Right renal cortex interstitium (tissue), 3 donors: Measurements from ENCODE around the gene AADAC. TPM values are rescaled to one million over a fixed set of nuclear protein-coding genes. Genes with fewer than 3 reads are reported as not detected.
A peak's percentile ranks its signal among the peaks of the same experiment; 100 is the strongest.
"Not testable (repeated sequence)": the region's sequence is repeated elsewhere in the genome, so short reads cannot be mapped to it uniquely, and the experiment has no call there.

Experiments used
- DNase-seq, 3 donors: peaks; one replicate each; pipeline ENCODE4 v3.0.0-alpha.2; 2013; ENCODE audit warnings: low read depth in 3 of 3, low spot score in 2 of 3
- polyA plus RNA-seq, 3 donors: library from polyadenylated mRNA; unstranded; fragments of 120-200 nt; gene quantifications; one replicate each; pipeline ENCODE4 v1.2.1, GENCODE V29; 2013; ENCODE audit not compliant: insufficient read length in 3 of 3

The AADAC gene
- polyA plus RNA-seq, 3 donors = 0.24 TPM; not detected in 2

GRCh38 chr3:151795276-151795675, 18.6 kb upstream of the AADAC start:
- no peak for DNase-seq

DNA sequence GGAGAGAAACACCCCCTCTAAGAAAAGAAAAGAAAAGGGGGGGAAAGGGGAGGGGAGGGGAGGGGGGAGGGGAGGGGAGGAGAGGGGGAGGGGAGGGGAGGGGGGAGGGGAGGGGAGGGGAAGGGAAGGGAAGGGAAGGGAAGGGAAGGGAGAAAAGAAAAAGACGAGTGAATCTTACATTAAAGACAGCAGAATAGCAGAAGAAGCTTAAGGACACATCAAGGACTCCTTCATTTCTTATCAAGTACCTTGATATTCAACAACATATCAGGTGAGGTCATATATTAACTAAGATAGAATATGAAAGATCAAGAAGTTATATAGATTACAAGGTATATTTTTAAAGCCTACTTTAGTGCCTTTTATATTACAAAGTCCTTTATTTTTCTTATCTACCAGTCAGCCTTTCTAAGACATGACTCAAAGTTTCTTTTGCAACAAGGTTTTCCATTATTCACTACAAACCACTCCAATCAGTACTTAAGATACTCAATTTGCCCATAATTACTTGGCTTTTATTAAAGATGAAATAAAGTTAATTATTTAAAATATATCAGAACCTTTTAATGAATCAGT, 17.7 kb upstream of the AADAC start:
- no peak for DNase-seq

DNA sequence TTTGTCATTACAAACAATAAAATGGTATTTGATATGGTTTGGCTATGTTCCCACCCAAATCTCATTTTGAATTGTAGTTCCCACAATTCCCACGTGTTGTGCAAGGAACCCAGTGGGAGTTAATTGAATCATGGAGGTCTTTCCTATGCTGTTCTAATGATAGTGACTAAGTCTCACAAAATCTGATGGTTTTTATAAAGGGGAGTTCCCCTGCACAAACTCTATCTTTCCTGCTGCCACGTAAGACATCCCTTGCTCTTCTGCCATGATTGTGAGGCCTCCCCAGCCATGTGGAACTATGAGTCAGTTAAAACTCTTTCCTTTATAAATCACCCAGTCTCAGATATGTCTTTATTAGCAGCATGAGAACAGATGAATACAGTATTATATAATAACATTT, 15.4 kb upstream of the AADAC start:
- DNase-seq = no peak

DNA sequence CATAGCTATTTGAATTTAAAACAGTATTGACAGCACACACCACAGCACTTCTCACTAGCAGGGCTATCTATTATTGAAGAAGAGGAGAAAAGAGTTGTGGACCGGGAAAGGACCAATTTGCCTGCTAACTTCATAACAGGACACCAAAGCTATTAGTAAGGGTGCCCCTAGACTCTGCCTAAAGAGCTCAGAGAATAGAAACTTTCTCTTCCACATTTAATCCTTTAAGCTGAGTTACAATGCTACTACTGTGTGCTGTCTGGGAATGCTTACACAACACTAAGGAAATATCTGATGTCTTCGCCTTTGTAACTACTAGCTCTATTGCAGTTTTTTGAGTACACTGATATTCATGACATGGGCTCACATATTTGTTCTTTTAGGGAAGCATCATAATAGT, 13.5 kb upstream of the AADAC start:
- no peak for DNase-seq

DNA sequence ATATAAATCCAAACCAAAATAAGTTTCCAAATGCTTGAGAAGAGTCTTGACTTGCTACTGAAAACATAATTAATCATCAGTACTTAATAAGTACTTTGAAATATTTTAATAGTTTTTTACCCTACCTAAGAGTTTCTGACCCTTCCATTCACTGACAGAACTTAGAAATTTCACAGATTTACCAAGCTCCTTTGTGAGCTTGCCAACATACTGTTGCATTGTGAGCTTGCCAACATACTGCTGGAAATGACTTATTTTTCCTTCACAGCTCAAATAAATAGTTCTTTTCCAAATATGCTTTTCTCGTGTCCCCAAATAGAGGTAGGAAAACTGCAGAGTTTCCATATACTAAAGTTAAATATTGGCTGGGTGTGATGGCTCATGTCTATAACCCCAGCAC, 9.6 kb upstream of the AADAC start:
- no peak for DNase-seq

GRCh38 chr3:151806838-151807237, 7.1 kb upstream of the AADAC start:
- no peak for DNase-seq

GRCh38 chr3:151808926-151809325, 5.0 kb upstream of the AADAC start:
- not testable (repeated sequence) for DNase-seq

DNA sequence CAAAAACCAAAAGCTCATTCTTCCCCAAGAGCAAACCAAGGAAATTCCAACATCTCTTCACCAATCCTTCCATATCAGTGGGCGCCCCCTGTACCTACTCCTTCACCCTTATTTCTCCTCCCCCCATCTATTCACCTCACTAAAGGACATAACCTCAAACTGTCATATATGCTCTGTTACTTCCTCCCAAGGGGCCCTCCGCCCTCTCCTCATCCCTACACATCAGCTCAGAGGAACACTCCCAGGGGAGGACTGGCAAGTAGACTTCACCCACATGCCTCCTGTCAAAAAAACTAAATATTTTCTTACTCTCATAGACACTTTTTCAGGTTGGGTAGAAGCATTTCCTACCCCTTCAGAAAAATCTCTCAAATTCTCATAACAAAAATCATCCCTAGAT, 2.4 kb upstream of the AADAC start:
- DNase-seq = no peak

- DNase-seq = no peak
Measured at GRCh38 chr3:151814588-151814987, 672 bp downstream of the AADAC start.

GRCh38 chr3:151816091-151816604, 2.2 kb downstream of the AADAC start:
- DNase-seq = peak; percentile 21 to 54 (median 23)

GRCh38 chr3:151817473-151817872, 3.6 kb downstream of the AADAC start:
- DNase-seq = no peak

DNA sequence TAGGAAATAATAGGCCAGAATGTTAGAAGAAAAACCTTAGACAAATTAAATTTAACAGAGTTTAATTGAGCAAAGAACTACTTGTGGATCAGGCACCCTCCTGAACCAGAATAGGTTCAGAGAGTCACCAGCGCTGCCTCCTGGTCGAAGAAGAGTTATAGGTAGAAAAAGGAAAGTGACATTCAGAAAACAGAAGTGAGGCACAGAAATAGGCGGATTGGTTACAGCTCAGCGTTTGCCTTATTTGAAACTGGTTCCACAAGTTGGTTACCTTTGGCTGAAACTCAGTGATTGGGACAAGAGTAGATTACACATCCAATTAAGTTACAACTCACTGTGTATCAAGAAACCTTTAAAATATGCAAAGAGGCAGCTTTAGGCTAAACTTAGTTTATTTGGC, 4.4 kb downstream of the AADAC start:
- DNase-seq = no peak

DNA sequence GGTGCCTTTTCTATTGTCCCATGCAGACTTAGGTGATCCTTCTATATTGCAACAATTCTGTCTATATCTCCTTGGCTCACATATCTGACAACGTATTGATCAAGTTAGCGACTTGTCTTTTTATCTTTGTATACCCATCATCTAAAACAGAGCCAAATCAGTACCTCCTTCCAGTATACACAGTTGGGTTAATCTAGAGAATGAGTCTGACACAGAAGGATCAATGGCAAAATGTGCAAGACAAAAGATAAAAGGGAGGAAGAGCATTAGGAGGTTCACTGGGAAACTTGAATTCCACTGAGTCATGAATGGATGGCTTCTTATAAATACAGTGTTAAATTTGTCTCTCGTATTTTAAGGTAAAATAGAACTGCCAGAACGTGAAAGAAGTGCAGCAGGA, 6.0 kb downstream of the AADAC start:
- DNase-seq = no peak

- DNase-seq = no peak
Measured at GRCh38 chr3:151827816-151828215, 13.9 kb downstream of the AADAC start.

DNA sequence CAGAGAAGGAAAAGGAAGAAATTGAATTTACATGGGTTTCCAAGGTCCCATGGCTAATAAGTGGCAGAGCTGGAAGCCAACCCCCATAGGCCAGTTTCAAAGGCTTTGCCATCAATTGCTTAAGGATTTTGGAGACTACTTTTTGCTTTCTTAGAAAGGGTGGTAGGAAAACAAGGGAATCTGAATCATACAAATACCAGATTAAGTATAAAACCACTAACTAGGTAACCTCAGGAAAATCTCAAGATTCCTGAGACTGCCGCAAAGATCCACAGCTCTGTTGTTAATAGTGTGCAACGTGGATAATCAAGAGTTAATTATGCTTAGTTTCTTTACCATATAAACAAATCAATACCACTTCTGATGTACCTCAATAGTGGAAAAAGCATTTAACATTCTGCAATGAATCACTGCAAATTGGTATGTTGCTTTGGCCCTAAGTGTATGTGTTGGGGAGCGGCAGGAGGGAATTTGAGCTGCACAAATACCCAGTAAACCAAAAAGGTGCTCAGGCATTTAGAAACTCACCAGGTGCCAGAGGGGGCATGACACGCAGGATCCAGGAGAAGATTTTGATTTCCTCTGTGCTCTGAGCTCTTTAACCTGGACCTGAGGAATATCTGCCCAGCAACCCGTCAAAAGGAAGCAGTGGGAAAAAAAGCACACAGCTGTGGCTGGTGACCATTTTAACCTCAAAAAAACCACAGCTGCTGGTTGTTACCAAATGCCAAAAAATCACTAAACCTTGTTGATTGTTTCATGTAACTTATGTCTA, 22.0 kb downstream of the AADAC start:
- no peak for DNase-seq

DNA sequence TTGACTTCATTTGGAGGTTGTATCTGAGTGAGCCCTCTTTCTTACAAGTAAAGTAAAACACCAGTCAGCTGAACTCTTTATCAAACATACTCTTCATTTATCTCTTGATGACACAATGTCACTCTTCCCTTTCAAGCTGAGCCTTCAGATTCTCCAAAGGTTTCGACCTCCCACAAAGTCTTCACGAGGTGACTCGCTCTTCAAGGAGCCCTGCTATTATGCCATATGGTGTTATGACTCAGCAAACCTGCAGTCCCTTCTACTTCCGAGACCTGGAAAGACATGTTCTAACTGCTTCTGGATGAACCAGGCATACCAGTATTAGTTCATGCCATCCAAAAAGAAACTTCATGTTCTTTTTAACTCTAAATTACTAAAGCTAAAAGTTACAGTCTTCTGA, 23.1 kb downstream of the AADAC start:
- DNase-seq = no peak

GRCh38 chr3:151838574-151839312, 24.8 kb downstream of the AADAC start:
- peak; percentile 45 to 68 (median 60) for DNase-seq

DNA sequence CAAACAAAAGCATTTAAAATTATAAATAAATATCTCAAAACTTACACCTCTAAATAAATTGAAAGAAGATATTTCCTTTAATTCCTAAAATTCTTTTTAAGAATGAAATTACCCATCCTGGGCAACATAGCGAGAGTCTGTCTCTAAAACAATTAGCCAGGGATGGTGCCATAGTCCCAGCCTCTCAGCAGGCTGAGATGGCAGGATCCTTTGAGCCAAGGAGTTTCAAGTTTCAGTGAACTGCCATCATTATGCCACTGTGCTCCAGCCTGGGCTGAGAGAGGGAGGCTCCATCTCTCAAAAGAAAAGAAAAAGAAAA, 25.4 kb downstream of the AADAC start:
- no peak for DNase-seq

DNA sequence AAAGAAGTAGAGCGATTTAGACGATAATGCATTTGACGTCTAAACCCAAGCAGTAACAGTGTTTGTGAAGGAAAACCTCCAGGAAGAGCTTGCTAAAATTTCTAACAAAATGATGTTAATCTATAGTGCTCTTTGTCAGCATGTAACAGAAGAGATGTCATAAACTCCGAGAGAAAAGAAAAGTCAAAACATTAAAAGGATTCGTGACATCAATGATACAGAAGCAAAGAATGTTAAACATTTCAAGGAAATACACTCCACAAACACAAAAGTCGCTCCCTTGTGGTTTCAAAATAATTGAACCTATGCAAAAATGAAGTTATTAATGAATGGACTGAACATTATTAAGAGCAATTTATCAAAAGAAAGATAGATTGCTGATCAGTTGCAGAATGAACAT, 27.9 kb downstream of the AADAC start:
- no peak for DNase-seq

GRCh38 chr3:151843275-151843674, 29.4 kb downstream of the AADAC start:
- no peak for DNase-seq

GRCh38 chr3:151845306-151845905, 31.5 kb downstream of the AADAC start:
- no peak for DNase-seq
